ENCODE results near the gene NRL. TPM values are rescaled to one million over a fixed set of nuclear protein-coding genes. Genes with fewer than 3 reads are reported as not detected.

The NRL gene
- total RNA-seq, 4 donors from 2014 or later = 1.8 to 3.3 (median 3.0) TPM

- no peak overlapping the region for H3K27ac ChIP-seq (replicated peaks in 1 of 4)
- intact Hi-C loops (cut with DNase I) = no loop called here
- H3K4me3 ChIP-seq = no peak overlapping the region
- DNase-seq (ENCODE audit: extremely low spot score) = no peak
- no peaks in the 10 kb centered on the region for H3K9me3 ChIP-seq
- TF ChIP-seq POLR2A (IDR thresholded peaks at IDR 0.05; ENCODE audit: low read depth) (no peak), POLR2AphosphoS5 (IDR thresholded peaks at IDR 0.05) (no peak), EP300 (IDR thresholded peaks at IDR 0.05) (no peak), CTCF (IDR thresholded peaks at IDR 0.05) (no peak)
- whole genome bisulfite sequencing = 82% methylated on average over 1 of the region's 5 CpGs
- peaks cover 9 to 15% (median 14%) of the 10 kb centered on the region in 4 donors for H3K4me1 ChIP-seq
- no peaks in the 10 kb centered on the region for H3K36me3 ChIP-seq
- no peaks in the 10 kb centered on the region for H3K27me3 ChIP-seq
Measured at GRCh38 chr14:24082411-24083080, 32.2 kb downstream of the NRL start.

GRCh38 chr14:24081739-24082211, 33.0 kb downstream of the NRL start:
- Histone ChIP-seq H3K4me3 (peak overlapping the region; percentile 61 to 70 (median 68)), H3K27me3 (no peaks in the 10 kb centered on the region), H3K4me1 (peaks cover 9 to 15% (median 14%) of the 10 kb centered on the region in 4 donors), H3K36me3 (no peaks in the 10 kb centered on the region), H3K9me3 (no peaks in the 10 kb centered on the region), H3K27ac (replicated peaks in 1 of 4) (peak overlapping the region in 2 of 4 donors; percentile 49 to 60)
- intact Hi-C loops (cut with DNase I) = no loop called here
- TF ChIP-seq CTCF (IDR thresholded peaks at IDR 0.05) = no peak
- no peak for TF ChIP-seq POLR2A (IDR thresholded peaks at IDR 0.05; ENCODE audit: low read depth)
- TF ChIP-seq EP300 (IDR thresholded peaks at IDR 0.05) = no peak
- TF ChIP-seq POLR2AphosphoS5 (IDR thresholded peaks at IDR 0.05) = no peak
- 68% methylated on average over 9 of the region's 26 CpGs for WGBS
- no peak for DNase-seq (ENCODE audit: extremely low spot score)

DNA sequence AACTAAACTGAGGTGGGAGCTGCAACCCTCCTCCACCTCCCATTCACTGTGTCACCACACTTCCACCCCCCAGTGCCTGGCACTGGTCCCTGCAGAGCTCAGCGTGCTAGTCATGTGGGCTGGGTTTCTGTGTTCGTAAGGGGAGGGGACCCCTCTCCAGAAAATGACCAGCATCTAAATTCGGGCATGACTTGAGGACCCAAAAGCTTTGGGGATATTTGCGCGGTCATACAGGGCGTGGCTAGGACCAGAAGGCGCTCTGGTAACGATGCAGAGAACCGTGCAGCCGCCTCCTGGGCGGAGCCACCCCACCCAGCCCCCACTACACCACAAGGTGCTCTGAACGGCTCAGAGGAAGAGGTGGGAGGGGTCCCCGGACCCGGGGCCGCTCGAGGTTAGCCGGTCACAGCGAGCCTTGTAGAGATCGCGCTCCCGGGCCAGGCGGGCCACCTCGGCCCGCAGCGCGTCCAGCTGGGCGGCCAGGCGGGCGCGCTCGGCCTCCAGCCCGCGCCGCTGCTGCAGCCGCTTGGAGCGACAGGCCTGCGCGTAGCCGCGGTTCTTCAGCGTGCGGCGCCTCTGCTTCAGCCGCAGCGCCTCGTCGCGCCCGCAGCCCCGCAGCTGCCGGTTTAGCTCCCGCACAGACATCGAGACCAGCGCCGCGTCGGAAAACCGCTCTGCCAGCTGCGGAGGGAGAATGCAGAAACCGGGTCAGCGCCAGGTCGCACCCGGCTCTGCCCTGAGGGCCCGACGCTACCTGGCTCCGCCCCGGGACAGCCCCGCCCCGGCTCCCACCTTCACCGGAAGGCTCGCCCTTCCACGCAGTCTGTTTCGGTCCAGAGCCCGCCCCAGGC, 33.6 kb downstream of the NRL start:
- TF ChIP-seq CTCF (IDR thresholded peaks at IDR 0.05) (no peak), POLR2AphosphoS5 (IDR thresholded peaks at IDR 0.05) (no peak), EP300 (IDR thresholded peaks at IDR 0.05) (no peak), POLR2A (IDR thresholded peaks at IDR 0.05; ENCODE audit: low read depth) (no peak)
- Histone ChIP-seq H3K4me3 (peak overlapping the region; percentile 61 to 70 (median 68)), H3K36me3 (no peaks in the 10 kb centered on the region), H3K9me3 (no peaks in the 10 kb centered on the region), H3K27me3 (no peaks in the 10 kb centered on the region), H3K4me1 (peaks cover 9 to 15% (median 14%) of the 10 kb centered on the region in 4 donors), H3K27ac (replicated peaks in 1 of 4) (peak overlapping the region; percentile 49 to 71 (median 59))
- WGBS = 0% methylated on average over 10 of the region's 74 CpGs
- intact Hi-C loops (cut with DNase I) = no loop called here
- DNase-seq (ENCODE audit: extremely low spot score) = no peak

DNA sequence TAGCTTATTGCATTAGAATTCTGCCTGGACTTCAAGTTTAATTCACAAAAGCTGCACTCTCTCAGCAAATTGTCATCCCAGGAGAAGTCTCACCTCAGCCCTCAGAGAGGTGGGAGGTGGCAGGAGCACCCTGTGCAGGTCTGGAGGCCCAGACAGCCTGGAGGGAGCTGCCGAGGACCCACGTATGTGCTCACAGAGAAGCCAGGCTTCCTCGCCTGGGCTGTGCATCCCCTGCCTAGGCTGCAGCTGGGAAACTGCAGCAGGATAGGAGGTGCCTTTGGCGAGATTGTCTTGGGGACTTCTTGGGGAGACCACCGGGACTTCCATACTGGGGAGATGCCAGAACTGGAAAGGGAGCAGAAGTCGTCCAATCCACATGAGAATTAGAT, 34.6 kb downstream of the NRL start:
- Histone ChIP-seq H3K27me3 (no peaks in the 10 kb centered on the region), H3K9me3 (no peaks in the 10 kb centered on the region), H3K27ac (replicated peaks in 1 of 4) (no peak overlapping the region), H3K36me3 (no peaks in the 10 kb centered on the region), H3K4me3 (no peak overlapping the region), H3K4me1 (peaks cover 9 to 15% (median 14%) of the 10 kb centered on the region in 4 donors)
- TF ChIP-seq POLR2AphosphoS5 (IDR thresholded peaks at IDR 0.05) (no peak), POLR2A (IDR thresholded peaks at IDR 0.05; ENCODE audit: low read depth) (no peak), CTCF (IDR thresholded peaks at IDR 0.05) (no peak), EP300 (IDR thresholded peaks at IDR 0.05) (no peak)
- DNase-seq (ENCODE audit: extremely low spot score) = no peak
- intact Hi-C loops (cut with DNase I) = no loop called here
- WGBS = 89% methylated on average over 3 of the region's 6 CpGs

Data from esophagus muscularis mucosa (tissue), 4 donors.